Vagina (tissue), 2 donors: ENCODE results near the gene ITSN1.

Source experiments
- CTCF ChIP-seq, 3 experiments: fragments of 450-650 bp in 2 of 3; fragments of 200-600 bp in 1 of 3; sonication (generic) in 1 of 3; IDR thresholded peaks; one replicate each; pipeline ENCODE4 v1.5.1; 2017 to 2019; ENCODE audit warnings: antibody characterized with exemption in 3 of 3, mild to moderate bottlenecking in 2 of 3, moderate library complexity in 2 of 3
- POLR2A ChIP-seq, 2 donors: fragments of 450-650 bp; IDR thresholded peaks; one replicate each; pipeline ENCODE4 v1.6.1; 2017; ENCODE audit warnings: antibody characterized with exemption in 2 of 2, mild to moderate bottlenecking in 2 of 2, moderate library complexity in 2 of 2
- POLR2AphosphoS5 ChIP-seq, 2 donors: sonication (generic); formaldehyde crosslinking; IDR thresholded peaks; one replicate each; pipeline ENCODE4 v1.9.0; 2017; ENCODE audit warnings: antibody characterized with exemption in 2 of 2, mild to moderate bottlenecking in 2 of 2, low read depth in 1 of 2; ENCODE audit not compliant: insufficient read depth in 1 of 2

- TF ChIP-seq CTCF (IDR thresholded peaks at IDR 0.05) (no peak), POLR2AphosphoS5 (IDR thresholded peaks at IDR 0.05; ENCODE audit: insufficient read depth in 1 of 2, low read depth in 1 of 2) (no peak), POLR2A (IDR thresholded peaks at IDR 0.05) (no peak)
These were observed 18.1 kb downstream of the ITSN1 start for GRCh38 chr21:33660406-33660805.
